Measurements from ENCODE around the gene KBTBD12.

Gene KBTBD12

DNA sequence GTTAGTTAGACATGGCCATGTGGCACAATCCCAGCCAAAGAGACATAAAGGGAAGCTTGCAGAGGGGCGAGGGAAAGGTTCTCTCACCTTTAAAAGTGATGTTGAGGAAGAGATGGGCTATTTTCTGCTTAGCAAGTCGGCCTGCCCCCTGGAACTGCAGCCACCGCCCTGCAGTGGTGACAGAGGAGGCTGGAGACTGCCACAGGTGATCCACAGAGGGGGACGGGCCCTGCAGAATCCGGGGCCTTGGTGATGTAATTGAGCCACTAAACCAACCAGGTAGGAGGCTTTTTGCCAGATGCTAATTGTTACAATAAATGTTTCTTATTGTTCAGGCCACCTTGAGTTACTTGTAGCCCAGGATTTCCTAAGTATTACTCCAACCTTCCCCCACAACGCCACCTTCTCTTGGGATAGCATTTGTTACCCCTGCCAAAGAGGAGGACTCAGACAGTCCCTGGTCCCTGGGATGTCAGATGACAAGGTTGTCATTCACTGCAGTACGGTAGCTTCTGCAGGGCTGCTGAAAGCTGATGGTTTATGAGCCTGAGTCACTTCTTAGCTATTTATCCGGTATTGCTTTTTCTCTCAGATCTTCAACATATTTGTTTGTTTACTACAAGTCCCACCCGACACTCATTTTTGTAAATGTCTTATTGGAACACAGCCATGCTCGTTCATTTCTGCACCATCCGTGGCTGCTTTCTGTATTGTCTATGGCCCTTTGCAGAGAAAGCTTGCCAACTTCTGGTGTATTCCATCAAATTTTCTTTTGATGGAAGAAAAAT is 73.9 kb downstream of the KBTBD12 start:
- DNase-seq, result no peak

DNA sequence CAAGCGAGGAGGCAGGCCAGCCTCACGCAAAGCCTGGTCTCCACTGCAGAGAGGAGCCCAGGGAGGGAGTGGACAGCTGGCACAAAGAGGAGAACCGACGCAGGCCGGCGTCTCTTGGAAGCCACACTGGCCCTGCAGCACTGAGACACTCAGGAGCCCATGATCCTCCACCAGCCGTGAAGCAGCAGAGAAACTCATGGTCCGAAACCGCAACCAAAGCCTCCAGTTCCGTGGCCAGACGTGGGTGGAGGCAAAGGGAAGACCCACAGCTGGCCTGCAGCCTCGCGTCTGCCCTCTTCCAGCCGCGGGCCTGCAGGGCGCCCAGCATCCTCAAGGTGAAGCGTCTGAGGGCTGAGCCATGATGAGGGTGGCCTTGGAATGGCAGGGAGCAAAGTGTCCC is 75.0 kb downstream of the KBTBD12 start:
- no peak for DNase-seq

DNA sequence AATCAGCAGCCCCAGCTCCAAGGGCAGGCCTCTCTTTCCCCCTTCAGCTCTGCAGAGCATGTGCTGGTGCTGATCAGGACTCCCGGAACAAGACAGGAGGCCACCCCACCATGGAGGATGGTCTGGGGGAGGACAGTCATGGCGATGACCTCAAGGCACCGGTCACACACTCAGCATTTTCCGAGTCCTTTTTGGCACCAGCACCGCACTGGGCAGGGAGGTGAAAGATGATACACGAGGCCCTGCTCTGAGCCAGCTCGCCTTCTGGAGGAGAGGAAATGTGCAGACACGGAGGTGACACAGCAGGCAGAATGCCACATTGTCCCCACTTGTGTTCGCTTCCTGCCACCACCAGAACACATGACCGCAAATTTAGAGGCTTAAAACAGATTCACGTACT is 75.4 kb downstream of the KBTBD12 start:
- no peak for DNase-seq

DNA sequence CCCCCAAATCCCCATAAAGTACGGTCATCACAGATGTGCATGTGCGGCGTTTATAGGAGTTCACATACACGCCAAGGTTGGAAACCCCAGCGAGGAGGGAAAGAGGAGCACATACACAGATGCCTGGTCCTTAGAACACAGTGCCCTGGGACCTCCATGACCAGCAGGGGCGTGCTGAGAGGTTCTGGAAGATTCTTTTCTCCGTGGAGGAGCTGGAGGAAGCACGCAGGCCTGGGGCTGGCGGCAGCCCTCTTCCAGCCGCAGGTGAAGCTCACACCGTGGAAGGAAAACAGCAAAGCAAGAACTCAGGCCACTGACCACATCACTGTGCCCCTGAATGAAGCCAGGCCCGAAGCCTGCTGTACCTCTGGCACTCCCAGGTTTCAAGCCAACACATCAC is 76.2 kb downstream of the KBTBD12 start:
- no peak for DNase-seq

DNA sequence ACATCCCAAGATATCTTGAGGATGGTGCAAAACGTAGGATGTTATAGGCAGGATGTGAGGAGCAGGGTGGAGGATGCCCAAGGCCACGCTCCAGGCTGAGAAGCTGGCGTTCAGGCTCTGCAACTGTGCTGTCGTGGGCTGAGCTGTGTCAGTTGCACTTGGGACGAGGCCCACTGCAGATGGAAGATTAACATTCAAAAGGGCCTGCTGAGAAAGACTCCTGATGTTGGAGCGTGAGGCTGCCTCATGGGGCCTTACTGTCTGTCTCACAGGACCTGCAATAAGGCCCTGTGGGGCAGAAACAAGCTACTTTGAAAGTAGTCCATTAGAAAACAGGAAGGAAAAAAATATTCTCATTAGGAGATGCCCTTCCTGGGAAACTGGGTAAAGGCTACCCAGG is 76.6 kb downstream of the KBTBD12 start:
- no peak for DNase-seq

DNA sequence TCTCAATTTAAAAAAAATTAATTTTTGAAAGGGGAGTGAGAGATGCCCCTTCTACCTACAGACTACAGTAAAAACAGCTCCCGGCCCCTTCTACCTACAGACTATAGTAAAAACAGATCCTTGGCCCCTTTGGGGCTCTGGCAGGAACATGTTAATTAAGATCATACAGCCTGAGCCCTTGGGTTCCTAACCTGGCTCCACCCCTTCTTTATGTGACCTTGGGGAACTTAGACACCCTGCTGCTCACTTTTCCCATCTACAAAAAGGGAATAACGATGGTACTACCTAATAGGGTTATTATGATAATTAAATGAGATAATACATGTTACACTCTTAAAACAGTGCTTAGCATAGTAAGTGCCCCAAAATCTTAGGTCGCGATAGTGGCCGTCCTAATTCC is 77.1 kb downstream of the KBTBD12 start:
- no peak for DNase-seq

DNA sequence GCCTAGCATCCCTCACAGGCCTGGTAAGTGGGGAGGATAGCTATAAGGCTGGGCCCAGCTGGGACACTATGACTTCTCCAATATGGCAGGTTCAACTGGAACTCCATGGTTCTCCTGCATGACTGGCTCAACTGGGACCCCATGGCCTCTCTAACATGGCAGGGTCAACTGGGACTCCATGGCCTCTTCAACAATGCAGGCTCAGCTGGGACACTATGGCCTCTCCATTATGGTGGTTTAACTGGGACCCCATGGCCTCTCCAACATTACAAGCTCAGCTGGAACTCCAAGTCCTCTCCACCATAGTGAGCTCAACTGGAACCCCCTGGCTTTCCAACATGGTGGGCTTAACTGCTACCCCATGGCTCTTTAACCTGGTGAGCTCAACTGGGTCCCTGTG is 79.0 kb downstream of the KBTBD12 start:
- no peak for DNase-seq

DNA sequence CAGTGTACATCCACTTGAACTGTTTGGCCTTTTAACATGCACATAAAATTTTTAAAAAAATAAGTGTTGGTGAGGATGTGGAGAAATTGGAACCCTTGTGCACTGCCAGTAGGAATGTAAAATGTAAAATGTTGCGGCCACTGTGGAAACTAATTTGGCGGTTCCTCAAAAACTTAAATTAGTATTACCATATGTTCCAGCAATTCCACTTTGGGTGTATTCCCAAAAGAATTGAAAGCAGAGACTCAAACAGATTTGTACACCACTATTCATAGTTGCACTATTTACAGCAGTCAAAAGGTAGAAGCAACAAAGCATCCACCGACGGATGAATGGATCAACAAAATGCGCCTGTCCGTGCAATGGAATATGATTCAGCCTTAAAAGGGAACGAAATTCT is 82.0 kb downstream of the KBTBD12 start:
- no peak for DNase-seq

DNA sequence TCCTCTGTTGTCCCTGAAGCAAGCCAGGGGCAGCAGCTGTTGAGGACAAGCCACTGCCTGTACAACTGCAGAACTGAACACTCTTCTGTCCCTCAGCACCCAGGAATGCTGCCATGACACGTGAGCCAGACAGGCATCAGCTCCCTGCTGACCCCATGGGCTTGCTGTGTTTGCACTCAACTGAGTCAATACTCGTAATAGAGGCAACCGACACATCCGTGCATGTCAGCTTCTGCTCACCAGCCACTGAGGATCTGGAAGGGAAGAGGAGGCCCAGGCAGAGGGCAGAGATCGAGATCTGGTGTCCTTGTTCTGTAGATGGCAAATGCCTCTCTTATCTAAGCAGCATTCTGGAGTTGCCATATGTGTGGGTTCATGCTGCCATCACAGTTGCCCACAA is 82.9 kb downstream of the KBTBD12 start:
- no peak for DNase-seq

DNA sequence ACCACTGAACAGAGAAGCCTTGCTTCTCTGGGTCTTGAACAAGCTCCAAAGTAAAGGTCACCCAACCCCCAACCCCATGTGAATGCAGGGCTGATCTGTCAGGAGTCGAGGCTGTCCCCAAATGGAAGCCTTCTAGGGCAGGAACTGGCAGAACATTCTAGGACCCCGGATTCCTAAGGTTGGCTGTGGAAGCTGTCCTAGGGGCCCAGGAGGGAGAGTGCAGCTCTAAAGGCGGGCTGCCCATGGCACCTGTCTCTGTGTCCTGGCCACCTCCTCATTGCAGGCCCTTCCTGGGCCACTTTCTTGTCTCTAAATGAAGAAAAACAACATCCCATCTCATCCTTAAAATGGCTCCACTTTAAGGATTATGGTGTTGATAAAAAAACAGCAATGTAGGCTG is 83.6 kb downstream of the KBTBD12 start:
- no peak for DNase-seq

DNA sequence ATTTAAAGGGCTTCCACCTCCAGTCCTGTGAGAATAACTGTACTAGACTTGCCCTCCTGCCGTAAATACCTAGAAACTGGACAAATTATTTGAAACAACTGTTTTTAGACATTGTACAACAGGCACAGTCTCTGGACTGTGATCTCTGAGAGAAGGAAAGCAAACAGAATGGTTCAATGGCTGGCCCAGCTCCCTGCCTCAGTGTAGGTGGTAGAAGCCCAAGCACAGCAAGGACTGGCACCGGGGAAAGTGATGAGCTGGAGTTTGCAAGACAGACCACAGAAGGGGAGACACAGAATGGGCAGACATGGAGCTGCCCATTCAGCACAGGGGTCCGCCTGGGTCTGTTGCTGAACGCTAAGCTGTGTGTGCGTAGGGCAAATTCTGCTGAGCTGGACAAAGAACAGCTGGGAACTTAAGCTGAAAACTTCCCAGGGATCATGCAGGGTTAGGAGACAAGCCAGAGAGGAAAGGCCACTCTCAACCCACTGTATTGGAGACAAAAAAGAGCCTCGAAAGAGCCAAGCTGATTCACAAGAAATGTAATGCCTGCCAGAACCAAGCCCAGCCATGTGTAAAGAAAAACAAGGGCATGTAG is 84.6 kb downstream of the KBTBD12 start:
- no peak for DNase-seq

DNA sequence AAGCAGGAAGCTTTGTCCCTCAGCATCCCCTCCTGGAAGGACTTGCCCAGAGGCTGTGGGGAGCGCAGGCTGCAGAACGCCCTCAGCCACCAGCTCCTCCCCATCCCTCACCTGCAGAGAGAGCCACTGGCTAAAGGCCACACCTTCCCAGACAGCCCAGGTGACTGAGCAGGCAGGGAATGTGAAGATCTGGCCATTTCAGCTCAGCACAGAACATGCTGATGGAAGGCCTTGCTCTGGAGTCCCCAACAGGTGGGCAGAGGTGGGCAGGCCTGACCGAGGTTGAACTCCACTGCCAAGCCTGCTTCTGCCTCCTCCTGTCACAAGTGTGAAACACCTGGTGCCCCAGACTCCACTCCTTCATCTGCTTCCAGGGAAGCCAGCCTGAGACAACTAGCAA is 86.5 kb downstream of the KBTBD12 start:
- no peak for DNase-seq

DNA sequence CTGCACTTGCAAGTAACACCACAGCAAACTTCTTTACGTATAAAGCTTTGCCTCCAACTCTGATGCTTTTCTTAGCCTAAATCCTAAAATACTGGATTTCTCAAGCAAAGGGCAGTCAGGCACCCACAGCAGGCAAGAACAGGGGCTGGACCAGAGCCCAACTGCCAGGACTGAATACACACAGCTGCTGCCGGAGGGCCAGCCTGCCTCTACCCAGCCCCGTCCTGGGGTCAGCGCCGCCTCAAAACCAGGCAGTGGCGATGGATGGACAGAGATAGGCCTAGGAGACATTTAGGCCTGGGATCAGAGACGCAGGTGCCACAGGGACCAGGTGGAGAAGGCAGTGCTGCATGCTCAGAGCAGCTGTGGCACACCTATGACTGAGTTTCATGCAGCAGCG is 89.6 kb downstream of the KBTBD12 start:
- no peak for DNase-seq

DNA sequence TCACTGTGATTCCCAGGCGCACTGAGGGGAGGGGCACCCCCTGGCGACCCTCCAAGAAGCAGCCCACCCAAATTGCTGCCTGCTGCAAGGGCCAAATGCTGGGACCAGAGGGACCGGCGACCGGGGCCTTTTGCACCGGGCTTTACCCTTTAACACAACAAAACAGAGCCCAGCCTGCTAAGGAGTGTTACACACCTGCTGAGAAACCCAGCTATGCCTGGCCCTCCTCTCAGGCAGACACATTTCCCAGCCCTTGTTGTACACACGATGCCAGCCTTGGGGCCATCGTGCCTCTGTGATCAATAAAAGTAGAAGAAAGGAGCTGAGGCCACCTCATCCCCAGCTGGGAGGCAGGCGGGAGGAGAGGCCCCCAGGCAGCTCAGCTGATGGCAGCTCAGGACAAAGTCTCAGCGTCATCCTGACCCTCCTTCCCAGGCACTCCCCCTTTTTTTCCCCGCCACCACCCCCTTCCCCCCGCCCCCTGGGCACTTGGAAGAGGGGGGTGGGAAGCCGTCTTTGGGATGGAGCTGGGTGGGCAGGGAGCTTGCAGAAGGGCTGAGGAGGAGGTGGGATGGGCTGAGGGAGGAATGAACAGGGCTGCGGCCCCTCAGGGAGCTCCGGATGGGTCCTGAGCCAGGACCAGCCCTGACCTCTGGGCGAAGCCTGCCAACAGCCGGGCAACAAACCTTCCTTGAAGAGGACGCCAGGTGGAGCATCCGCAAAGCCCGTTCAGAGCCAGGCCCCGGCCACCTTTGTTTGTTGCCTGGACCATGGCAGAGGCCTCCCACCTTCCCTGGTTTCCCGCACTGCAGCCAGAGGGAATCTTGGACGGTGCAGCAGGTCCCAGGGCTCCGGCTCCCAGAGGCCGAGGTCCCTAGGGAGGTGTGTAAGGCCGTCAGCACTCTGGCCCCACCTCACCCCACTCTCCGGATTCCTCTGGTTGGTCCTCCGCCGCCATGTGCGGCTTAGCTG is 91.3 kb downstream of the KBTBD12 start:
- no peak for DNase-seq

DNA sequence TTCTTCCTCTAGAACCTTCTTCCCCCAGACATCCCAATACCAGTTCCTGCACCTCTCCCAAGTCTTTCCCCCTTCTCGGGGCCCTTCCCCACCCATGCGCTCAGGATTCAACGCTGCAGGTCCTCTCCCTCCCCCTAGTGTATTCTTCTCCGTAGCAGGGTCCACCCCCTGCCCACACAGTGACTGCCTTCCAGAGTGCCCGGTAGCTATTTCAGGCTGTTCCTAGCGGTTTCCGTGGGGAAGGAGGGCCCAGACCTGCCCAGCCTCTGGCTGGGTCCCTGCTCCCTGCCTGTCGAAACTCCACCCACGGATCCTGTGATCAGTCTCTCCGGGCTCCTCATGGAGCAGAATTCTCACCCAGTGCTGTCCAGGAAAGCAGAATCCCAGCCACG is 92.0 kb downstream of the KBTBD12 start:
- no peak for DNase-seq

DNA sequence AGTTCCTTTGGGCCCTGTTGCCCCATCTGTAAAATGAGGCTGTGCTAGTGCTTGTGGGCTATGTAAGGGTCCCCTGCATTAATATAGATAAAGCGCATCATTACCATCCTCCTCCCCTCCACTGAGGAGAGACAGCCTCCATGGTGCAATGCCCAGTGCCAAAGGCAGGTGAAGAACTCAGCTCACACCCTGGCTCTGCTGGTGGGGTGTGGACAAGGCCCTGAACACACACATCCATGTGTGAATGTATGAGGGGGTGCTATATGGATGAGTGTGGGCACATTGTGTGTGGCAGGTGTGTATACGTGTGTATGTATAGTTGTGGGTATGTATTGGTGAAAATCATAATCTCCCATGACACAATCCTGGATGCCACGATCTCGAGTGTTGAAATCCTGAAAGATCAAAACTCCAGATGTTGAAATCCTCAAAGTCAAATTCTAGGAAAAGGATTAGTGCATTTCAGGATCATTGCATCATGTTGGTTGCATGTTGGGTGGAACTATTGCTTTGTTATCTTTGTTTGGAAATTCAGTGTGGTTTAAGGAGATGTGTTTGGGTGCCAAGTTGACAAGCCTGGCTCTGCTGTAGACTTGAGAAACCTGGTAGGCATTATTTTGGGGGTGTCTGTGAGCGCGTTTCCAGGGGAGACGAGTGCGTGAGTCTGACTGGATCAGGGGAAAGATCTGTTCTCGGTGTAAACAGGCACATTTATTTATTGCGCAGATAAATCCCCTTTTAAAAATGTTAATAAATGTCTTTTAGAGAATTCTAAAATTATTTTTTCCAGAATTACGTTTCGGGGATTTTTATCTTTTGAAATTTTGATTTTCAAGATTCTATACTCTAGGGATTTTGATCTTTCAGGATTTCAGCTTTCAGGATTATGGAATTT is 95.2 kb downstream of the KBTBD12 start:
- no peak for DNase-seq

DNA sequence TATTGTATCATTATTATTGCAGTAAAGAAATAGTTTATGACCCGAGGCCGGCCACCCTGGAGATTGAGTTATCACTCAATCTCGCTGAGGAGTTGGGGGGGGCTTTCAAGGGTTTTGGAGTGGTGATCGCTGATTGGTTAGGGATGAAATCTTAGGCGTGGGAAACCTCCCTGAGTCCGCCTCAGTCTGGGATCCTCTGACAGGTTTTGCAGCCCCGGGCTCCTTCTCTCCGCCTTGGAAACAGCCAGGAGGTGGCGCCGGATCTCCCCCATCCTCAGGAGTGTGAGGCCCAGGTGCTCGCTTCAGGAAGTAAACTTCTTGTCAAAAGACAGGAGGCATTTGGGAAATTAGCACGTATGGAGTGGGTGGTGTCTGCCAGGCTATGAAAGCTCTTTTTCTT is 96.1 kb downstream of the KBTBD12 start:
- DNase-seq, result no peak

DNA sequence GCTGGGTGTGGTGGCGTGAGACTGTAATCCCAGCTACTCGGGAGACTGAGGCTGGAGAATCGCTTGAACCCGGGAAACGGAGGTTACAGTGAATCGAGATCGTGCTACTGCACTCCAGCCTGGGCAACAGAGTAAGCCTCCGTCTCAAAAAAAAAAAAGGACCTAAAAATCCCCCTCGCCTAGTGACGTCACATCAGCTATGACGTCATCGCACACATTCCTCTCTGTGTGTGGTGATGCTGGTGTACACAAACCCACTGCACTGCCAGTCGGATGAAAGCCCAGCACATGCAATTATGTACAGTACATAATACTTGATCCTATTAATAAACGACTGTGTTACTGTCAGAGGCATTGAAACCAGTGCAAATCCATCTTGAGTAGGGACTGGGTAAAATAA is 97.0 kb downstream of the KBTBD12 start:
- DNase-seq, result no peak

DNA sequence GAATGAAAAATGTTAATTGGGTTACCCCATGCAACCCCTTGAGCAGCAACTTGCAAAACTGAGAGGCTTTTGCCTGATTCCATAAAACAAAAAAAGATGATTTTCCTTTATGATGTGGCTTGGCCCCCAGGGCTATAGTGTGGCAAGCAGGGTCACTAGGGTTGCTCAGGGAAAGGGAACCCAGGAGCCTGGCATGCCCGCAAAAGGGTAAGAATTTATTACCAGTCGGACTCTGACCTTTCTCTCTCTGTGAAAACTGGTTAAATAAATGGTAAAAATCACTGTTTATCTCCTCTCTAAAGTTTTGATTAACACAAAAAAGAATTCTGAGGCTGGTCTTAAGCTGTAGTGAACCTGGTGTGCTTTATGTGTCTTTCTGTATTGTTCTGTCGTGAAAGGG is 99.5 kb downstream of the KBTBD12 start:
- DNase-seq, result no peak

DNA sequence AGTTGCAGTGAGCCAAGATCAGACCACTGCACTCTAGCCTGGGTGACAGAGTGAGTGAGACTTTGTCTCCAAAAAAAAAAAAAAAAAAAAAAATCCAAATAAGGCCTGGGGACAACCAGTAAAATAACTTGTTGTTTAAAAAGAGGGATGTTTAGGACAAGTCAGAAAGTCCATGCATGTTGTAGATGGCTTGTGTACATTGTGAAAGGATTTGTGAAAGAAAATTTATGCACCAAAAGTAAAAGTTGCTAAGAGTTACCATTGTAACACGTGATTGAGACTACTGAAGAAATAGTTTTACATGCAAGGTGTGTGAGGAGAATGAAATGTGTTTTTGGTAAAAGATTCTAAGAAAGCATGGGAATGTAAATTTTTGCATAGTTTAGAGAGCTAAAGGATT is 101.5 kb downstream of the KBTBD12 start:
- DNase-seq, result no peak

DNA sequence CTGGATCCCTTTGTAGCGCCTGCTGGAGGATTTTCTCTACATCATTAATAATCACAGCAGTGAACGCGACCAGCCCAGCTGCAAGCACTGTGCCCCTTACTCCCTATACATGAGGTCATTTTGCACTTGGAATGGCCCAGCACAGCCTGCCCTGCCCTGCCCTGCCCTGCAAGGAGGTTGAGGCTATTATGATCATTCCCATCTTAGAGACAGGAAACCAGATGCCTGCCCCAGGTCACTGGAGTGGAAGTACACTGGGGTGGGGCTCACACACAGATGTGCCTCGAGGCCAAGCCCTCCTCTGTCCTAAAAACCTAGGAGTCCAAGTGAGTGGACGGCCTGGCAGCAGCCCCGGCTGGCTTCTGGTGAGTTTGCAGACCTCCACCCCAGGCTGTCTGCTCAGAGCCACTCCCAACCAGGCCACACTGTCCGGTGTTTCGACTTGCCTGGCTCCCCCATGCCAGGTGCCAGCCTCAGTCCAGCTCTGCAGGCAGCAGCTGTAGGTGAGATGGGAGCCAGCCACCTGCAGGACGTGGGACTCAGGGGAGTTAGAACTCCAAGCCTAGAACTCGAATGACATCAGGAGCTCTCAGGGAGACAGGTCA is 106.8 kb downstream of the KBTBD12 start:
- no peak for DNase-seq

DNA sequence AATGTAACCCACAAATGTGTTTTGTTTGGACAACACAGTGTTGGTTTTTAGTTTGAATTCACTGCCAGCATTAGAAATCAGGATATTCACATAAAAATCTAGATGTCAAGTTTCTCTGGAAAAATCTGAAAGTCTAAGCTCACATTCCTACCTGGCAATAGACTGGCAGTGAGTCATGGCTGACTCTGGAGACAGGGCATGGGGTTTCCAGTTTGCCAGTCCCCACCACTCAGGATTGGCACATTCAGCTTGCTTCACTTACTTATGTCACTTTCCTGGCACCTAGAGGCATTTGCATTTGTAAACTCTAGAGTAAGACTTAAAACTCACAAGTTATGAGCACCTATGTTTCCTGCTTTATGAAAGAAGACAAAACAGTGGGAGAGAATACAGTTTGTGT is 118.1 kb downstream of the KBTBD12 start:
- no peak for DNase-seq

Data from GDM1 (cell line).